Fibroblast of skin of left biceps (primary cell): ENCODE results near the gene CCDC70.
"Not testable (repeated sequence)": the region's sequence is repeated elsewhere in the genome, so short reads cannot be mapped to it uniquely, and the experiment has no call there.

Source experiments
- DNase-seq, 2 experiments: peaks; one replicate each; pipeline ENCODE4 v3.0.0-alpha.2; 2013; ENCODE audit warnings: low read depth in 2 of 2

CCDC70 gene

DNA sequence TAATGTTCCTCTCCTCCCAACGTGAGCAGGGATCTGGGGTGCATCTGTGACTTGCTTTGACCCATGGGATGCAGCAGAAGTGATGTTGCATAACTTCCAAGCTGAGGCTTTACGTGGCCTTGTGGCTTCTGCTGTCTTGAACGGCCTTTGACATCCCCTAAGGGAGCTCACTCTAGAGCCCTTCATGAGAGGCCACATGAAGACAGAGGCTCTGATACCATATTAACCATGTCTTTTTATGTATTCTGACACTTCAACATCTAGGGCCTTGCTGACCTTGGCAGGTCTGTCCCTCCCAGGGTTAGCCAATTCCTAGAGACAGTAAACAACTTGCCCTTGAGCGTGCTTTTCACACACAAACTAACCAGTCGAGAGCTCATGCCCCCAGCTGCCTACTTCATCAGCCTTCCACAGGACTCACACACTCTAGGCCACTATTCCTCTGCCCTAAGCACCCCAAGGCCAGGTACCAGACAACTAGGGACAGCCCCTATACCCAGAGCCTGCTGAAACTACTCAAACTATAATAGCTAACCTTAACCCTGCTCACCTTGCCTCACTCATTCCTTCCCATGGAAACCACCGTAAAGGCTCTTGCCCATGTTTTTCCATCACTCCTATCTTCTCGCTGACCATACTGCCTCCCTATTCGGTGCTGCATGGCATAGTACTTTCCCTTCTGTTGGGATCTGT lies 45.4 kb downstream of the CCDC70 start:
- DNase-seq, result no peak

GRCh38 chr13:51909265-51909664 lies 47.5 kb downstream of the CCDC70 start:
- not testable (repeated sequence) for DNase-seq

DNA sequence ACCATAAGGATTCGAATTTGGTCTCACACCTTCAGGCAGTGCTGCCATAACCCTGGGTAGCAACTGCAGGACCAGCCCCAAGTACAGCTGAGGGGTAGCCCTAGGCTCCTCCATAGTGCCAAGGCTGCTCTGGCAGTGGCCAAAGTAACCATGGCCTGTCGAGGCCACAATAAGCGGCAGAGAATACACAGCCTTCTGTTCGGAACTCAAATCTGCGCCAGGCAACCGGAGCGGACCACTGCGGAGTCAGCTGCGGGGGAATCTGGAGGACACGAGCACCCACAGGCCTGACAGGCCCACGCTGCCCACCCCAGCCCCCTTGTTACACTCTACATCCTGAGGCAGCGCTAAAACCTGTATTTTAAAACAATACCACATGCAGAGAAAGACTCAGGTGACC lies 48.7 kb downstream of the CCDC70 start:
- no peak for DNase-seq

GRCh38 chr13:51912091-51912490 lies 50.3 kb downstream of the CCDC70 start:
- no peak for DNase-seq

DNA sequence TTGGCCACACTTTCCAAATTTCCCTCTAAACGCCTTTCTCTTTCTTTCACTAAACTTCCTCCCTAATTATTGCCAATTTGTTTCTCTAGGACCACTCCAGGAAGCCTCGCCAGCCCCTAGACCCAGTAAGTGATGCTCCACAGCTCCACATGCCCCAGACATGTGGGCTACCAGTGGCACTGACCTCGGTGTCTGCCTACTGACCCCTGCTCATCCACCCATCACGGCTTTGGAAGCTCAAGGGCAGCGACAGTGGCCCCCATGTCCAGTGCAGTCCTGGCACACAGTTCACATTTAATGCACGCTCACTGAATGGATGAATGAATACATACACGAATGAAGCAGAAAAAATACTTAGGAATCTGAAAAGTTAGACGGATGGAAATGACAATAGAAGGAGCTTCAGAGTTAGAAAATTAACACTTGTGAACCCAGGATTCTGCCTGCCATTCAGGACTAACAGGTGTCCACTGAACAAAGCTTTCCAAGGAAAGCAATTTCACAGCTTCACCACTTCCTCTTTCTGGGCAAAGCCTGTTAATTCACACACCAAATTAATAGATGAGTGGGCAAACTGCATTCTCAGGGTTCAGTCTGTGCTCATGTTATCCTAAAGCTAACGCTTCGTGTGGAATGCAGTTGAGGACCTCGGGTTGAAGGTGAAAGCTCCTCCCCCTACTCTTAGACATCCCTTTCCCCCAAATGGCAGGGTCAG lies 50.9 kb downstream of the CCDC70 start:
- DNase-seq, result no peak

- DNase-seq, result no peak
Measured at GRCh38 chr13:51913421-51914136, 51.8 kb downstream of the CCDC70 start.

DNA sequence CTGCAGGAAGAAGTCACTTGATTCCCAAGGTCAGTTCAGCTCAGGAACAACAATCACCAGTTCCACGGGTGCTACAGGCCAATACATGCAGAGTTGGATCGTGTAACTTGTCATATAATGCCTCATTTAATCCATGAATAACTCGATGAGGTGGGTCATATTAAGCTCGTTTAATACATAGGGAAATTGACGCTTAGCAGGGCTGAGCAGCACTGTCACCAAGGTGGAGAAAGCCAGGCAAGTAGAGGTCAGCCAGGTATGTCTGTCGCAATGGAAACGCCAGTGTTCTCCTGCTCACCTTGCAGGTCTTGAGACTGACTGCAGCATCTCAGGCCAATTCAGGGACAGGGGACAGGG lies 52.3 kb downstream of the CCDC70 start:
- DNase-seq, result no peak
